Ovary (tissue), 9 donors: ENCODE data around the gene PSMD13. TPM values are rescaled to one million over a fixed set of nuclear protein-coding genes. Genes with fewer than 3 reads are reported as not detected.
A peak's percentile ranks its signal among the peaks of the same experiment; 100 is the strongest.
"Not testable (repeated sequence)": the region's sequence is repeated elsewhere in the genome, so short reads cannot be mapped to it uniquely, and the experiment has no call there.

ENCODE experiments used
- DNase-seq, 5 donors: peaks; one replicate each; pipeline ENCODE4 v3.0.0-alpha.2; 2019 to 2020
- H3K27ac ChIP-seq, 2 donors: fragments of 200-600 bp; one replicate each; pipeline versions ENCODE4 v1.5.1 to v1.8.0; 2019 to 2022
- H3K27me3 ChIP-seq: fragments of 200-600 bp; one replicate; pipeline ENCODE4 v1.8.0; 2022
- H3K36me3 ChIP-seq: fragments of 200-600 bp; sonication (generic); one replicate; pipeline ENCODE4 v1.5.1; 2019
- H3K4me1 ChIP-seq: one replicate; pipeline ENCODE4 v1.8.1; 2013; ENCODE audit warnings: mild to moderate bottlenecking, moderate library complexity; ENCODE audit not compliant: insufficient read depth
- H3K4me3 ChIP-seq: fragments of 200-600 bp; sonication (generic); one replicate; pipeline ENCODE4 v1.5.1; 2017
- H3K9me3 ChIP-seq, 2 donors: fragments of 200-600 bp in 1 of 2; sonication (generic) in 1 of 2; one replicate each; pipeline versions ENCODE4 v1.5.1 to v1.8.1; 2013 to 2019; ENCODE audit warnings: mild to moderate bottlenecking in 1 of 2, moderate library complexity in 1 of 2
- CTCF ChIP-seq, 3 donors: fragments of 450-650 bp in 2 of 3; fragments of 200-600 bp in 1 of 3; IDR thresholded peaks; one replicate each; pipeline versions ENCODE4 v1.5.1 to v1.8.0; 2016 to 2022; ENCODE audit warnings: antibody characterized with exemption in 3 of 3, mild to moderate bottlenecking in 1 of 3
- EP300 ChIP-seq: sonication (generic); formaldehyde crosslinking; IDR thresholded peaks from one replicate; pipeline ENCODE4 v1.6.1; 2017; ENCODE audit warnings: antibody characterized with exemption
- POLR2A ChIP-seq: fragments of 450-650 bp; IDR thresholded peaks from one replicate; pipeline ENCODE4 v1.6.1; 2017; ENCODE audit warnings: antibody characterized with exemption, mild to moderate bottlenecking, moderate library complexity
- WGBS, 3 donors: extraction: QIAGEN DNeasy Blood & Tissue Kit in 1 of 3; methylation state at CpG; one replicate each; pipeline versions ENCODE4 v1.1.5 to v1.1.7; 2013 to 2017; 5-methylcytosine and 5-hydroxymethylcytosine counted together
- intact Hi-C, 4 donors: fragments of 100-400 bp; cut with DNase I; formaldehyde crosslinking; loops; one replicate each; pipeline versions ENCODE4 v1.11.0 to v1.15.1; 2022 to 2023
- polyA plus RNA-seq, 2 donors: library from polyadenylated mRNA; stranded (reverse); fragments of 200-250 nt in 1 of 2; fragments of 350-450 nt in 1 of 2; fragmentation: Illumina TruSeq in 1 of 2; extraction: RNeasy Lipid Tissue Mini Kit (QIAGEN cat#74804) in 1 of 2; gene quantifications; one replicate each; pipeline ENCODE4 v1.2.3, GENCODE V29; 2013 to 2014
- total RNA-seq, 7 donors: library from RNA; depleted of rRNA in 2 of 7; stranded (reverse); fragments of >200 nt in 2 of 7; fragmentation: NEBNext Ultra II Directional in 3 of 7; extraction: Animal tissue kit (Norgen Biotek cat#: 25700) in 3 of 7; gene quantifications; one replicate each; pipeline versions ENCODE4 v1.1.0 to v1.2.4, GENCODE V29; 2016 to 2023
- donor health status: DM: no; HTN: no; CAD: no; lungs with moderate emphysema.
- donor health status: DM: no; HTN: no; CAD: no.
- donor health status: Bipolar disorder and iron deficiency.
- donor health status: DM: yes; HTN: yes; CAD: no.
- donor health status: DM: no; HTN: no; CAD: no.
- donor health status: DM: yes; HTN: yes; CAD: no.

Gene PSMD13
- total and polyA plus RNA-seq, 9 donors, result 66.2 to 88.9 (median 75.8) TPM

DNA sequence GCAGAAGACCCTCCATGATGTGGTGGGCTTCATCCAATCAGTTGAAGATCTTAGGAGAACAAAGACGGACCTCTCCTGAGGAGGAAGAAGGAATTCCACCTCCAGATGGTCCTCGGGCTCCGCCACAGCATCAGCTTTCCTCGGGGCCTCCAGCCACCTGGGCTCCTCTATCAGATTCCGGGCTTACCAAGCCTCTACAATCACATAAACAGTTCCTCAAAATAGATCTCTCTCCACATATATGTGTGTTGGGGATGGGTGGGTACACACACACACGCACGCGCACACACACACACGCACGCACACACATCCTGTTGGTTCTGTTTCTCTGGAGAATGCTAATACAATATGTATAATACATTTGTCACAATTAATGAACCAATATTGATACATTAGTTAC, 22.6 kb downstream of the PSMD13 start:
- intact Hi-C loops, result no loop called here
- TF ChIP-seq POLR2A (no peak), EP300 (no peak), CTCF (IDR thresholded peaks at IDR 0.05) (no peak)
- no peak for DNase-seq
- Histone ChIP-seq H3K27me3 (no peaks in the 10 kb centered on the region), H3K4me3 (no peak overlapping the region), H3K27ac (no peak overlapping the region), H3K9me3 (no peaks in the 10 kb centered on the region), H3K36me3 (no peaks in the 10 kb centered on the region), H3K4me1 (no peaks in the 10 kb centered on the region)
- WGBS, 3 donors, result 72 to 81% (median 76%) methylated on average over 10 of the region's 10 CpGs

DNA sequence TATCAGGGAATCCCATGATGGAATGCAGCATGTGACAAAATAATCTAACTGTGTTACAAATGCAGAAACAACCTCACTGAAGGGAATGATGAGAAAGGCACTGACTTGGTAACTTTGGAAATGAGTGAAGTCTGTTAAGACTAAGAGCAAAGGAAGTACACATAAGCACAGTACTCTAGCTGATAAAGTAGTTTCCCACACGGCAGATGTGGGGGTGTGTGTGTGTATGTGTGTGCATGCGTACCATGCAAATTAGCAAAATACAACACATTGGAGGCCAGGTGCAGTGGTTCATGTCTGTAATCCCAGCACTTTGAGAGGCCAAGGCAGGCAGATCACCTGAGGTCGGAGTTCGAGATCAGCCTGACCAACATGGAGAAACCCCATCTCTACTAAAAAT, 24.8 kb downstream of the PSMD13 start:
- H3K4me1 ChIP-seq, result no peaks in the 10 kb centered on the region
- H3K27ac ChIP-seq, result no peak overlapping the region
- no peaks in the 10 kb centered on the region for H3K27me3 ChIP-seq
- intact Hi-C loops, result no loop called here
- H3K4me3 ChIP-seq, result no peak overlapping the region
- H3K9me3 ChIP-seq, result no peaks in the 10 kb centered on the region
- TF ChIP-seq EP300, result no peak
- no peak for TF ChIP-seq POLR2A
- TF ChIP-seq CTCF (IDR thresholded peaks at IDR 0.05), result no peak
- 82 to 92% (median 82%) methylated on average over 4 of the region's 4 CpGs for WGBS, 3 donors
- no peaks in the 10 kb centered on the region for H3K36me3 ChIP-seq
- no peak for DNase-seq

- H3K36me3 ChIP-seq, result no peaks in the 10 kb centered on the region
- WGBS, 3 donors, result 79 to 91% (median 89%) methylated on average over 5 to 7 of the region's 13 CpGs
- intact Hi-C loops, result no loop called here
- no peaks in the 10 kb centered on the region for H3K4me1 ChIP-seq
- no peaks in the 10 kb centered on the region for H3K9me3 ChIP-seq
- TF ChIP-seq EP300, result no peak
- no peak for TF ChIP-seq CTCF (IDR thresholded peaks at IDR 0.05)
- TF ChIP-seq POLR2A, result no peak
- H3K4me3 ChIP-seq, result no peak overlapping the region
- H3K27me3 ChIP-seq, result no peaks in the 10 kb centered on the region
- DNase-seq, result no peak
- no peak overlapping the region for H3K27ac ChIP-seq
Measured at GRCh38 chr11:266676-267439, 30.1 kb downstream of the PSMD13 start.

GRCh38 chr11:267491-267994, 30.8 kb downstream of the PSMD13 start:
- no peak for DNase-seq
- Histone ChIP-seq H3K27ac (no peak overlapping the region), H3K4me3 (no peak overlapping the region), H3K36me3 (no peaks in the 10 kb centered on the region), H3K4me1 (no peaks in the 10 kb centered on the region), H3K9me3 (no peaks in the 10 kb centered on the region), H3K27me3 (no peaks in the 10 kb centered on the region)
- TF ChIP-seq POLR2A (no peak), CTCF (IDR thresholded peaks at IDR 0.05) (no peak)
- WGBS, 3 donors, result 43 to 46% (median 44%) methylated on average over 17 of the region's 18 CpGs
- intact Hi-C loops, result no loop called here

DNA sequence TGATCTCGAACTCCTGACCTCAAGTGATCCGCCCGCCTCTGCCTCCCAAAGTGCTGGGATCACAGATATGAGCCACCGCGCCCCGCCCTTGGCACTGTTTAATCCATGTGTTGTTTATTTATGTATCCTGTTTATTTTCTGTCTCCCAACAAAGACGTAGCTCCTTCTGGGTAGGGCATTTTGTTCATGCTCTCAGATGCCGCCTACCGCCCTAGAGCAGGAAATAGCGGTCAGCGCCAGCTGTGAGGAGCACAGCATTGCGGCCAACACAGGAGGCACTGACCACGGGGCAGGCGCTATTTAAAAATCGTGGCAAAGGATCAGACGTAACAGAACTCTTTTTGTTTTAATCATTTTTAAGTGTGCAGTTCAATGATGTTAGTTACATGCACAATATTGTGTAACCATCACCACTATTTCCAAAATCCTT, 32.0 kb downstream of the PSMD13 start:
- H3K27me3 ChIP-seq, H3K9me3 ChIP-seq, H3K4me1 ChIP-seq, H3K27ac ChIP-seq, H3K4me3 ChIP-seq, H3K36me3 ChIP-seq, intact Hi-C loops: not testable (repeated sequence)
- WGBS, 3 donors, result 43 to 56% (median 45%) methylated on average over 16 of the region's 16 CpGs
- peak in 1 of 5 donors; percentile 42 for DNase-seq
